HG02798 (cell line): ENCODE results near the gene IL1RAP.
"Not testable (repeated sequence)": the region's sequence is repeated elsewhere in the genome, so short reads cannot be mapped to it uniquely, and the experiment has no call there.

Experiments
- ATAC-seq: cut with Tn5 transposase; IDR thresholded peaks from one replicate; pipeline ENCODE4 v1.9.1; 2021; ENCODE audit warnings: mild to moderate bottlenecking; ENCODE audit not compliant: unreplicated experiment, poor library complexity

IL1RAP gene

GRCh38 chr3:190629088-190629487, 115.2 kb downstream of the IL1RAP start:
- no peak for ATAC-seq

- ATAC-seq, result no peak
Measured at GRCh38 chr3:190631295-190631694, 117.4 kb downstream of the IL1RAP start.

- ATAC-seq, result no peak
Measured at GRCh38 chr3:190641564-190641963, 127.7 kb downstream of the IL1RAP start.

DNA sequence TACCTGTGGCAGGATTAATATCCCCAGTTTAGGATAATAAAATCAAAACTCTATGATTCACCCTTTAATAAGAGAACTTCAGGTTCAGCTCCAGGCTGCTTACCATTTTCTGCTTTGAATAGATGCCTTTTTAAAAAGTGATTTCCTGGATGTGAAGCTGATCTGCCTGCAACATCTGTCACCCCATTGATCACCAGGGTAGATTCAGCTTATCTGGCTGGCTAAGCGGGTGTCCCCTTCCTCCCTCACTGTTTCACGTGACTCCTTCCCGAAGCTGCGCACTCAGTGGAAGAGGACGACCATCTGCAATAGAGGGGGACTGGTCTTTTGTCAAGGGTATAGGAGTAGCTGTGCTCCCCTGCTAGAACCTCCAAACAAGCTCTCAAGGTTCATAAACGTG, 128.1 kb downstream of the IL1RAP start:
- no peak for ATAC-seq

GRCh38 chr3:190644035-190644434, 130.2 kb downstream of the IL1RAP start:
- ATAC-seq, result no peak

DNA sequence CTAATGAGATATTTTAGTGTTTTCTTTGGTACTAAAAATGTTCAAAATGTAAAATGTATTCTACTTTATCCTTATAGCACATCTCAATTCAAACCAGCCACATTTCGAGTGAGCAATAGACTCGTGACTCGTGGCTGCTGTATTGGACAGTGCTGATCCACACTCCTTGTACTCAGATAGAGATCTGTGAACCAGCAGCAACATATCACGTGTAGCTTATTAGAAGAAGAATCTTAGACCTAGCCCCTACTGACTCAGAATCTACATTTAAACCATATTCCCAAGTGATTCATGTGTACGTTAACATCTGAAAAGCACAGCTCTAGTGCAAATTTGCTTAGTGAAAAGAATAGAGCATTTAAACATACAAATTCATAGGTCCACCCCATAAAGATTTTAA, 130.9 kb downstream of the IL1RAP start:
- ATAC-seq, result no peak

DNA sequence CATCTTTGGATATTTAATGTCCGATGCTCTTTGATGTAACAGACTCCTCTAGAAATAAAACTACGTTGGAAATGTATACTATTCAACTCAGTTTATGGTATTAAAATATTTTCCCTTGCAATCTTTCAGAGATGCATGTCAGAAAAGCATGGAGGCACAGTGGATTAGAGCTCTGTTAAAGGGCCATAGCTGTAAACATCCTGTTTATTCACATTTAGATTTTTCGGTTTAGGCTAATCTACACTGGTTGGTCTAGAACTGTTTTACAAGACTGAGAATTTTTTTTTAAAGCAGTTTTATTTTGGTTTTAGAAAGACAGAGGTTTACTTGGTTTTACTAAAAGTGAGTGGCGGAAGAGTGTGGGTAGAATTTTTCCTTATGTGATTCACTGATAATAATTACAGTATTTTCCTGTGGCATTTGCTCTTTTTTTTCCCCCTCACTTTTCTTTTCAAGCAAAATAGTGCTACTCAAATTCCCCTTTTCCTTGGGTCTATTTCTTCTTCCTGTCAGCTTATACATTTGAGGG, 132.1 kb downstream of the IL1RAP start:
- ATAC-seq, result no peak

DNA sequence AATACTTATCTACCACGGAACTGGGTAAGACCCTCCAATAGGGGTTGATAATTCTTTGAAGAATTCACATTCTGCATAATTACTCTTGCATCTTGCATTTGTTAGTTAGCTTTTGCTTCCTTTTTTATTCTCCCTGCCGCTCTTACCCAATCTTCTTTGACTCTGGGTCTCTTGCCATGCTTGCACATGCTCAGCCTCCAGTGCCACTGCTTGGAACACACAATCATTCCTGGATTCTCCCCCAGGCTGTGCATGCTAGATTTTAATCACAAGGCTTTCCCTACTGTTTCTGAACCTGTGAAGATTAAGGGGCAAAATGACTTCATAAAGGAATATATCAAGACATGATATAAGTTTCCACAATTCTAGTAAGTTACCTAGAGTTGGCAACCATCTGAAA, 133.1 kb downstream of the IL1RAP start:
- ATAC-seq, result no peak

- ATAC-seq, result no peak
Measured at GRCh38 chr3:190655933-190656332, 142.0 kb downstream of the IL1RAP start.

GRCh38 chr3:190658106-190658505, 144.2 kb downstream of the IL1RAP start:
- no peak for ATAC-seq

- ATAC-seq, result no peak
Measured at GRCh38 chr3:190666821-190667220, 152.9 kb downstream of the IL1RAP start.

GRCh38 chr3:190671658-190672057, 157.8 kb downstream of the IL1RAP start:
- no peak for ATAC-seq

DNA sequence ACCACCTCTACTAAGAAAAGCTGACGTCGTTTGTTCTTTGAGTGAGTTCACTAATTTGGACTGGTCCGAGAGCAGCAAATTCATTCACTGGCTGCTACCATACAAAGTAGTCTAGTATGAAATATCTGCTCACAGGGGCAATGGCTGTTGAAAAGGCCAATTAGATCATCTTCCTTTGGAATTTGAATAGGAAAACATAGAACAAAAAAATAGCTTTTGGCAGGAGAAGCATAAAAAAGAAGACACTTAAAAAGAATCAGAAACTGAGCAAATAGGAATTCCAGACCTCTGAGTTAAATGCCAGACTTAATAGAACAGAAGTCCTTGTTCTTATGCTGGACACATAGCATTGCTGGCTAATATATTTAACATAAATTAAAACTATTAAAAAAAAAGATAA, 159.3 kb downstream of the IL1RAP start:
- ATAC-seq, result no peak

GRCh38 chr3:190676481-190676880, 162.6 kb downstream of the IL1RAP start:
- no peak for ATAC-seq

DNA sequence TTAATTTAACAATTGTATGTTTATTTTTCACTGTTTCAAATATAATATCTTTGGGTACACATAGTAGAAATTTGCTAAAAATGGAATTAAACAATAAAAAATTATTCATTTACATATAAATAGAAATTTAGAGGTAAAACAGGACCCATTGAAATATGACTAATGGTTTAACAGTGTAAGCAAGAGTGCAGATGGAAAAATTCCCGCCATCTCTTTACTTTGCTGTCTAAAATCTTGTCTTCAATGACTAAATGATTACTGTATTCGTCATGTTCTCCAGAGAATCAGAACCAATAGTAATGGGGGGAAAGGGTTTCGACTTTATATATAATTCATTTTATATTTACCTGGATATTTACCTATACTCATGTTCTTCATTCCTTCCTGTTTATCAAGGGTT, 163.1 kb downstream of the IL1RAP start:
- no peak for ATAC-seq

- not testable (repeated sequence) for ATAC-seq
Measured at GRCh38 chr3:190677868-190678267, 164.0 kb downstream of the IL1RAP start.

- no peak for ATAC-seq
Measured at GRCh38 chr3:190680691-190681090, 166.8 kb downstream of the IL1RAP start.

DNA sequence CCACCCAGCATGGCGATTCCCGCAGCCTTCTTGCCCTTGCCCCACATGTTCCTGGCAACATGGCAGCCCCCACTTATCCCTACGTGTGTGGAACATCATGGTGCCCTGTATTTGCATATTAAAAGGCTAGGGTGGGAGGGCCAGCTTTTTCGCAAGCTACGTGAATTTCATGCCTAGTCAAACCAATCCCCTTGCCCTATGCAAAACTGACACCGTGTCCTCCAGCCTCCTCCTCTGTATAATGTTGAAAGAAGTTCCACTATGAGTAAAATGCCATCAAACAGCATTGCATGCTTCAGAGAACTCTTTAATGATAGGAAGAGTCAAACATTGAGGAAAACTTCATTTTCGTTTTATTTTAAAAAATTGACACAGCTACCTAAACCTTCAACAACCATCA, 170.9 kb downstream of the IL1RAP start:
- no peak for ATAC-seq

DNA sequence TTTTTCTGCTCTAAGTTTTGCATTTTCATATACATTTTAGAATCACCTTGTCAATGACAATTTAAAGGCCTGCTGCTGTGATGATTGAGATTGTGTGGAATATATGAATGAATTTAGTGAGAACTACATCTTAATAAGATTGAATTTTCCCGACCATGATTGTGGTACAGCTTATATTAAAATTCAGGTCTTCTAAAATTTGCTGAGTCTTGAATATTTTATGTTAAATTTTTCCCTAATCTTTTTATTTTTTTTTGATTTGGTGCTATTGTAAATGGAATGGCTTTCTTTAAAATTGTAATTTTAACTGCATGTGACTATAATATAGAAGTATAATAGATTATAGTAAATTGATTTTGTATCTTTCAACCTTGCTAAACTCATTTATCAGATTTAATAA, 172.1 kb downstream of the IL1RAP start:
- ATAC-seq, result no peak

DNA sequence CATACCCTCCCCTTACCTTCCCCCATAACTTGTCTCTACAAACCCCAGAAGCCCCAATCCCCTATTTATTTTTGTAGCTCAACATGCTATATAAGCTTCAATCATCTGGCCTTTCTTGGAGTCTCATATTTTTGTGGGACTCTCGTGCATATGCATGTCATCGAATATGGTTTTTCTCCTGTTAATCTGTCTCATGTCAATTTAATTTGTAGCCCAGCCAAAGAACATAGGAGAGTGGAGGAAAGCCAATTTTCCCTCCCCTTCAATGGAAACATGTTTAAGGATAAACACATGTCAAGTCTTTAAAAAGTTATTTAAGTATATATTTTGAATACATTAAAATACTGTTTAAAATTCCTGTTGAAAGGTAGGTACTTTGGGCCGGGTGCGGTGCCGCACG, 176.4 kb downstream of the IL1RAP start:
- no peak for ATAC-seq

DNA sequence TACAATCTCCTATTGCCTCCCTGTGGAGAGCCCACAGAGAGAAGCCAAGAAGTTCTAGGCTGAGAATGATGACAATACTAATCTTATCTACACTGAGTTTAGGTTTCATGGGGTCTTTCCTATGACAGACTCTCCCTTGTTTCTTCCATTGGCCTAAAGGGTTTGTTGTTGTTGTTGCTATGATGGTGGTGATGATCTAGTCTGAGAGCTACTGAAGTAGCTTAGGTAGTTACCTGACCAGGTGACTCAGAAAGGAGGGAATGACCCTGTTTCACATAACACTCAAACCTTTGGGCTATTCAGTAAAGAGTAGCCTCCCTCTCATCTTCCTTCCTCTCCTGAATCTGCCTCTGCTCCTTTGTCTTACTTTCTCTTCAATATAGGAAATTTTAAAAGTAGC, 178.4 kb downstream of the IL1RAP start:
- no peak for ATAC-seq

- ATAC-seq, result no peak
Measured at GRCh38 chr3:190694335-190695001, 180.6 kb downstream of the IL1RAP start.
